Left lung (tissue), 10 donors: ENCODE measurements around the gene MRPL17. TPM values are rescaled to one million over a fixed set of nuclear protein-coding genes. Genes with fewer than 3 reads are reported as not detected.
A peak's percentile ranks its signal among the peaks of the same experiment; 100 is the strongest.

Source experiments
- ATAC-seq: fragments of 200-7000 bp; cut with Tn5 transposase; one replicate; pipeline ENCODE4 v1.9.1; 2020; ENCODE audit warnings: moderate library complexity
- DNase-seq, 4 donors: peaks; one replicate each; pipeline ENCODE4 v3.0.0-alpha.2; 2013 to 2020
- H3K27ac ChIP-seq, 2 donors: fragments of 200-600 bp; sonication (generic) in 1 of 2; one replicate each; pipeline versions ENCODE4 v1.5.0 to v1.8.0; 2020 to 2021
- H3K27me3 ChIP-seq, 2 donors: fragments of 200-600 bp; sonication (generic) in 1 of 2; one replicate each; pipeline versions ENCODE4 v1.5.0 to v1.8.0; 2020 to 2021
- H3K36me3 ChIP-seq, 2 donors: fragments of 200-600 bp; sonication (generic) in 1 of 2; one replicate each; pipeline versions ENCODE4 v1.5.0 to v1.8.0; 2020 to 2021
- H3K4me1 ChIP-seq, 2 donors: fragments of 200-600 bp; one replicate each; pipeline ENCODE4 v1.8.0; 2021
- H3K4me3 ChIP-seq, 2 donors: fragments of 200-600 bp; sonication (generic) in 1 of 2; one replicate each; pipeline versions ENCODE4 v1.5.0 to v1.8.0; 2020 to 2021; ENCODE audit warnings: mild to moderate bottlenecking in 1 of 2
- H3K9me3 ChIP-seq, 2 donors: fragments of 200-600 bp; sonication (generic) in 1 of 2; one replicate each; pipeline versions ENCODE4 v1.5.0 to v1.8.0; 2020 to 2021
- intact Hi-C, 2 donors: fragments of 100-400 bp; cut with DNase I; formaldehyde crosslinking; loops; one replicate each; pipeline versions ENCODE4 v1.11.2 to v1.14.2; 2022
- polyA plus RNA-seq, 6 donors: library from polyadenylated mRNA; unstranded; fragments of 120-200 nt; gene quantifications; one replicate each; pipeline ENCODE4 v1.2.1, GENCODE V29; 2013; ENCODE audit not compliant: insufficient read length in 6 of 6
- total RNA-seq, 2 donors: library from RNA; stranded (reverse); fragmentation: NEBNext Ultra II Directional; extraction: Animal tissue kit (Norgen Biotek cat#: 25700); gene quantifications; one replicate each; pipeline ENCODE4 v1.2.1, GENCODE V29; 2021
- TF ChIP-seq, protein P1 (sequence below), 2 donors: fragments of 200-600 bp; sonication (generic) in 1 of 2; IDR thresholded peaks; one replicate each; pipeline versions ENCODE4 v1.5.0 to v1.8.0; 2021; ENCODE audit warnings: antibody characterized with exemption in 2 of 2
- donor health status: DM: no; HTN: yes; CAD: no.
- donor health status: DM: no; HTN: no; CAD: no.

Gene MRPL17
- total and polyA plus RNA-seq, 8 donors = 45.0 to 57.3 (median 51.0) TPM

DNA sequence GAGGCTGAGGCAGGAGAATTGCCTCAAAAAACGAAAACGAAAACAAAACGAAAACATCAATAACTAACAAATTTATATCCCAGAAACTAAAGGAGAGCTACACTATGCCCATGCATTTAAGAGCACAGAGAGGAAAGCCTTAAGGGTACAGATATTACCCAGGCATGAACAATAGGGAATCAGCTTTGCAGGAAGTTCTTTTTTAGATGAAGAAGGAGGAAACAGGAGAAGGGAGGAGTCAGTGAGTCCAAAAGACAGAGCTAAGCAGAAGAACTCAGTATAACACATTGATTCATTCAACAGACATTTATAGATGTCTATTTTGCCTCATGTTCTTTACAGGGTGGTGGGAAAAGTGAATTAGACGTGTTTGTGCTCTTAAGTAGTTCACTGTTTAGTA, 8.3 kb downstream of the MRPL17 start:
- ATAC-seq = no peak
- intact Hi-C loops = no loop called here
- Histone ChIP-seq H3K27me3 (no peaks in the 10 kb centered on the region), H3K4me3 (no peak overlapping the region), H3K36me3 (no peaks in the 10 kb centered on the region), H3K4me1 (peaks cover 0 to 16% of the 10 kb centered on the region in 2 donors), H3K27ac (peak overlapping the region; percentile 20 to 38), H3K9me3 (no peaks in the 10 kb centered on the region)
- TF ChIP-seq, protein P1, sequence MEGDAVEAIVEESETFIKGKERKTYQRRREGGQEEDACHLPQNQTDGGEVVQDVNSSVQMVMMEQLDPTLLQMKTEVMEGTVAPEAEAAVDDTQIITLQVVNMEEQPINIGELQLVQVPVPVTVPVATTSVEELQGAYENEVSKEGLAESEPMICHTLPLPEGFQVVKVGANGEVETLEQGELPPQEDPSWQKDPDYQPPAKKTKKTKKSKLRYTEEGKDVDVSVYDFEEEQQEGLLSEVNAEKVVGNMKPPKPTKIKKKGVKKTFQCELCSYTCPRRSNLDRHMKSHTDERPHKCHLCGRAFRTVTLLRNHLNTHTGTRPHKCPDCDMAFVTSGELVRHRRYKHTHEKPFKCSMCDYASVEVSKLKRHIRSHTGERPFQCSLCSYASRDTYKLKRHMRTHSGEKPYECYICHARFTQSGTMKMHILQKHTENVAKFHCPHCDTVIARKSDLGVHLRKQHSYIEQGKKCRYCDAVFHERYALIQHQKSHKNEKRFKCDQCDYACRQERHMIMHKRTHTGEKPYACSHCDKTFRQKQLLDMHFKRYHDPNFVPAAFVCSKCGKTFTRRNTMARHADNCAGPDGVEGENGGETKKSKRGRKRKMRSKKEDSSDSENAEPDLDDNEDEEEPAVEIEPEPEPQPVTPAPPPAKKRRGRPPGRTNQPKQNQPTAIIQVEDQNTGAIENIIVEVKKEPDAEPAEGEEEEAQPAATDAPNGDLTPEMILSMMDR (IDR thresholded peaks at IDR 0.05) = no peak
- no peak for DNase-seq

DNA sequence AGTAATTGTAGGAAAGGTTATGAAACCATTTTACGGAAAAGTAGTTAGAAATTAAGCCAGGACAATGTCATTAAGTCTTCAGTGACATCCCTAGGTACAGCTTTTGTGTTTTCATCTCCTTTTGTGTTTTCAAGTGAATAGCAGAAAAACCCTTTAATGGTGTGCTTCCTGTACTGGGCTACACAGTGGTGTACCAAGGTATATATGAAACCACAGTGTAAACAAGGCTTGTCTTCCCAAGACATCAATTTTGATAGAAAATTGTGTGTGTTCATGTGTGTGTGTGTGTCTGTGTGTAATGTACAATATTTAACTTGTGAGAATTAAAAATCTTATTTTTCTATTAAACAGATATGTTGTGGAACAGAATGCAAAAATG, 8.9 kb downstream of the MRPL17 start:
- TF ChIP-seq, protein P1 (IDR thresholded peaks at IDR 0.05) = no peak
- no peak for ATAC-seq
- intact Hi-C loops = no loop called here
- Histone ChIP-seq H3K27me3 (no peaks in the 10 kb centered on the region), H3K27ac (peak overlapping the region; percentile 20 to 38), H3K36me3 (no peaks in the 10 kb centered on the region), H3K4me1 (peaks cover 0 to 16% of the 10 kb centered on the region in 2 donors), H3K4me3 (no peak overlapping the region), H3K9me3 (no peaks in the 10 kb centered on the region)
- no peak for DNase-seq

DNA sequence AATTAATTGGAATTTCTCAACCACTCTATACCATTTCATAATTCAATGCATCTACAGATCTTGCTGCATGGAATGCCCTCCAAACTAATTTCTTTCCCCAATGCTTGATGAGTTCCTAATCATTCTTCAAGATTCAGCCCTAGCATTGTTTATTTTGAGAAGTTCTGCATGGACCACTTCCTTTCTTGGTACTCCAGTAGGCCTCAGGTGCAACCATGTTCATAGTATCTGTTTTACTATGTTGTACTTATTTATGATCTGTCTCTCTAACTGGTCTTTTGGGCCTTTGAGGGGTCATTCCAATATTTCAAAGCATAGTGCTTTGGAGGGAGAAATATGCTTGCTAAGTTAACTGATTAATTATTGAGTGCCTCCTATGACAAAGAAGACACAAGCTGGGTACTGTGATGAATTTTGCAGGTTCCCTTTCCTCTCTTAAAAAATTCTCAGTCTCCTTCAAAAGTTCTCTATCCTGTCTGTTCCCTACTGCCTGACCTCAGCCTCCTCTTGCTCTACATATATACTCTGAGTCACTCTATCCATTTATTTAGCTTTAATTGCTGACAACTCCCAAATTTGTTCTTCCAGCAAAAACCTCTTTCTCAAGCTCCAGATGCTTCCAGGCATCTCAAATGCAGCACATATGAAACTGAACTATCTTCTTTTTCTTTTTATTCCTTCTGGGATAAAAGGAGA, 9.5 kb downstream of the MRPL17 start:
- TF ChIP-seq, protein P1 (IDR thresholded peaks at IDR 0.05) = no peak
- Histone ChIP-seq H3K9me3 (no peaks in the 10 kb centered on the region), H3K36me3 (no peaks in the 10 kb centered on the region), H3K27me3 (no peaks in the 10 kb centered on the region), H3K27ac (no peak overlapping the region), H3K4me1 (peaks cover 0 to 16% of the 10 kb centered on the region in 2 donors), H3K4me3 (no peak overlapping the region)
- intact Hi-C loops = no loop called here
- DNase-seq (no peak), ATAC-seq (no peak)

DNA sequence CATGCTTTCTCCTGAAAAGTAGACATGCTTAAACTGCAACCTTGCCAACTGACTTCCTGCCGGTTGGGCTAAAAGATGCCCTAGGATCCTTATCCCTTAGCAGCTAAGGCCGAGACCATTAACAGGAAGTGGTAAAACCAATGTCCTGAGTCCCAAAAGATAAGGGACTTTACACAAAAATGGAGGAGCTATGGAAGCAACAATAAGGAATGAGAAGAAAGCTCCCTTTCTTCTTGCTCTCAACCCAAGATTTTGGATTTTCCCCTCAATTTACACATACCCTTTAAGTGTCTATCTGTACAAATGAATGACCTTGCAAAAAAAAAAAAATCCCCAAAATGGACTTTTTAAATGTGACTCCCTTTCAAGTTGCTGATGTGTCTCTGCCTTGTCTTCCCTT, 11.1 kb downstream of the MRPL17 start:
- H3K4me3 ChIP-seq = no peak overlapping the region
- H3K27me3 ChIP-seq = no peaks in the 10 kb centered on the region
- DNase-seq (no peak), ATAC-seq (no peak)
- H3K27ac ChIP-seq = no peak overlapping the region
- TF ChIP-seq, protein P1 (IDR thresholded peaks at IDR 0.05) = no peak
- intact Hi-C loops = no loop called here
- H3K36me3 ChIP-seq = no peaks in the 10 kb centered on the region
- peaks cover 0 to 20% of the 10 kb centered on the region in 2 donors for H3K4me1 ChIP-seq
- H3K9me3 ChIP-seq = no peaks in the 10 kb centered on the region

DNA sequence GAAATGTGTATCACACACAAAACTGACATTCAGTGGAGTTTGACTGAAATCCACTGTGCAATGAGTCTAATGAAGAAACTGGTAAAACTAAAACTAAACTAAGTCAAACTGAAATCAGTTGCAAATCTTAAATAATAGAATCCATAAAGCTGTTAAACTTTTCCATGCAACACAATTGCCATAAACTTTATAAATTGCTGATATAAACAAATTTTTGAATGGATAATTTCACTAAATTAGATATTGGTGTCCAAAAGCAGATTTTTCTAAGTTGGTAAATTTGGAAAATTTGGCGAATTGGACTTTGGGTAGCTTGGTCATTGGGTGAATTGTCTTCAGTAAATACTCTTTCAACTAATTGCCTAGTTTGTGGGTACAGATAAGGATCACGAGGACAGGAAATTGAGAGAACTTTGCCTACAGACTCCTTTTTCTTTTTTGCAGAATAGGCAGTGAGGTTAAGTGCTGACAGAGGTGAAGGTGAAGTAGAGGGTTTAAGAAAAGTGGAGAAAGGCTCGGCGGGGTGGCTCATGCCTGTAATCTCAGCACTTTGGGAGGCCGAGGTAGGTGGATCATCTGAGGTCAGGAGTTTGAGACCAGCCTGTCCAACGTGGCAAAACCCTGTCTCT, 12.8 kb downstream of the MRPL17 start:
- ATAC-seq = no peak
- intact Hi-C loops = no loop called here

More for the DNA sequence above, 12.8 kb downstream of the MRPL17 start:
- Histone ChIP-seq H3K36me3 (no peaks in the 10 kb centered on the region), H3K27me3 (no peaks in the 10 kb centered on the region), H3K27ac (no peak overlapping the region), H3K4me3 (no peak overlapping the region), H3K9me3 (no peaks in the 10 kb centered on the region), H3K4me1 (peaks cover 0 to 20% of the 10 kb centered on the region in 2 donors)
- no peak for DNase-seq
- TF ChIP-seq, protein P1 (IDR thresholded peaks at IDR 0.05) = no peak
